Measurements from ENCODE around the gene AFP. TPM values are rescaled to one million over a fixed set of nuclear protein-coding genes. Genes with fewer than 3 reads are reported as not detected.

AFP gene
- polyA plus RNA-seq, 1 donor (not counting 4 experiments of a cell fraction or from before 2014, with no cell fraction given) = 1.8 TPM

DNA sequence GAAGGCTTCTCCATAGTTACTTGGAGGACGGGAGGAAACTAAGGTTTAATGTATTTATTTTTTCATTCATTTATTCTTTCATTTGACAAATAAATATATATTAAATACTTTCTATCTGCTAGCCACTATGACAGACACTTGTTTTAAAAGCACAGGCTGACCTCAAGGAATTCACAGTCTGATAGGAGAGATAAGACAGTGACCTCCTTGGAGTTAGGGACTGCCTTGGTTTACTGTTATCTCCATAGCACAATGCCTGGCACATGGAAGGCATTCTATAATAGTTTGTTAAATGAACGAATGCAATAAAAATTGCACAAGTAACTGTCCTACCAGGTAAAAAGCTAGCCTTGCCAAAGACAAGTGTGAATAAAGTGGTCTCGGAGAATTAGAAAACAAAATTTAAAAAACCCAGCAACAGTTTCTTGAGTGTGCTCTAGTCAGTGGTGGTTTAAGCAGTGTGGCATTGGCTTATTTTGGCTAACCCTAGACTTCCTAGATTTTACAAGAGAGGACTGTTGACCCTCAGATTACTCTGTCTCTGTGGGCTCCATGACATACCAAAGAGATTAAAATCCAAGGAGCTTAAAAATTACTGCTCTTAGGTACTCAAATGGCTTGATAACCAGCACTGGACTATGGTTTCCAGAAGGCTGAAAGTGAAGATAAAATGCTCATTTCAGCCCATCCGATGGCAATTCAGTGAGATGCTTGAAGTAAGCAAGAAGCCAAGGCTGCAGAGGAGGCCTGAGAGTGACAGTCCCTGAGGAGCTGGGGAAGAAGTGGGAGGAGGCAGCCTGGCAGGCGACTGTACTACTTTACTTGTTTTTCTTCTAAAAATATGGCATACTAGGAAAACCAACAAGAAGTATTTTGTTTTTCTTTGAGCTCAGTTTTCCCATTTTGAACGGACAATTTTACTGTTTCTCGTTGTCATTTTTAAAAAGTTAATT lies 9.6 kb downstream of the AFP start:
- Histone ChIP-seq H2AFZ (ENCODE audit: control insufficient read depth, low read length) (no peak overlapping the region), H3K27me3 (ENCODE audit: control insufficient read depth, extremely low read depth, insufficient read depth, low read length) (no peaks in the 10 kb centered on the region), H3K4me2 (ENCODE audit: control insufficient read depth, extremely low read depth, insufficient read depth, low read depth, low read length) (no peak overlapping the region), H3K4me1 (ENCODE audit: control insufficient read depth, extremely low read depth, insufficient read depth, low read length) (peaks cover 20% of the 10 kb centered on the region), H3K9ac (ENCODE audit: control insufficient read depth, extremely low read depth, insufficient read depth, low read length) (no peak overlapping the region), H3K36me3 (ENCODE audit: control insufficient read depth in 2 of 2, extremely low read depth in 1 of 2, insufficient read depth in 2 of 2, low read length in 2 of 2) (no peaks in the 10 kb centered on the region), H4K20me1 (ENCODE audit: control insufficient read depth, extremely low read depth, insufficient read depth, low read length) (no peaks in the 10 kb centered on the region), H3K9me3 (ENCODE audit: control insufficient read depth, low read depth, low read length) (no peaks in the 10 kb centered on the region), H3K79me2 (ENCODE audit: control insufficient read depth, insufficient read depth, low read length) (no peaks in the 10 kb centered on the region), H3K4me3 (ENCODE audit: control insufficient read depth in 2 of 3, extremely low read depth in 1 of 3, insufficient read depth in 2 of 3, low read depth in 1 of 3, low read length in 3 of 3) (no peak overlapping the region), H3K9me1 (ENCODE audit: control insufficient read depth, extremely low read depth, insufficient read depth, low read length) (no peaks in the 10 kb centered on the region), H3K27ac (ENCODE audit: control insufficient read depth, insufficient read depth, low read length) (no peak overlapping the region)
- dilution Hi-C loops (cut with MboI; ENCODE audit: extremely low pct_ligation_motif_present, low sequenced_read_pairs) = no loop called here
- TF ChIP-seq EZH2 (IDR thresholded peaks at IDR 0.05; ENCODE audit: low read length) = no peak
- TF ChIP-seq, protein P1, sequence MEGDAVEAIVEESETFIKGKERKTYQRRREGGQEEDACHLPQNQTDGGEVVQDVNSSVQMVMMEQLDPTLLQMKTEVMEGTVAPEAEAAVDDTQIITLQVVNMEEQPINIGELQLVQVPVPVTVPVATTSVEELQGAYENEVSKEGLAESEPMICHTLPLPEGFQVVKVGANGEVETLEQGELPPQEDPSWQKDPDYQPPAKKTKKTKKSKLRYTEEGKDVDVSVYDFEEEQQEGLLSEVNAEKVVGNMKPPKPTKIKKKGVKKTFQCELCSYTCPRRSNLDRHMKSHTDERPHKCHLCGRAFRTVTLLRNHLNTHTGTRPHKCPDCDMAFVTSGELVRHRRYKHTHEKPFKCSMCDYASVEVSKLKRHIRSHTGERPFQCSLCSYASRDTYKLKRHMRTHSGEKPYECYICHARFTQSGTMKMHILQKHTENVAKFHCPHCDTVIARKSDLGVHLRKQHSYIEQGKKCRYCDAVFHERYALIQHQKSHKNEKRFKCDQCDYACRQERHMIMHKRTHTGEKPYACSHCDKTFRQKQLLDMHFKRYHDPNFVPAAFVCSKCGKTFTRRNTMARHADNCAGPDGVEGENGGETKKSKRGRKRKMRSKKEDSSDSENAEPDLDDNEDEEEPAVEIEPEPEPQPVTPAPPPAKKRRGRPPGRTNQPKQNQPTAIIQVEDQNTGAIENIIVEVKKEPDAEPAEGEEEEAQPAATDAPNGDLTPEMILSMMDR (optimal IDR thresholded peaks at IDR 0.05 in 1 of 3, IDR thresholded peaks at IDR 0.05 in 1 of 3, conservative IDR thresholded peaks at IDR 0.05 in 1 of 3; ENCODE audit: extremely low read depth in 1 of 3, insufficient read depth in 2 of 3, low read length in 3 of 3) = no peak
- no peak for FAIRE-seq
- DNase-seq (ENCODE audit: low read depth, low spot score) = no peak

GRCh38 chr4:73446336-73446938 lies 10.4 kb downstream of the AFP start:
- dilution Hi-C loops (cut with MboI; ENCODE audit: extremely low pct_ligation_motif_present, low sequenced_read_pairs) = no loop called here

More at GRCh38 chr4:73446336-73446938, 10.4 kb downstream of the AFP start:
- Histone ChIP-seq H3K27ac (ENCODE audit: control insufficient read depth, insufficient read depth, low read length) (no peak overlapping the region), H3K79me2 (ENCODE audit: control insufficient read depth, insufficient read depth, low read length) (no peaks in the 10 kb centered on the region), H3K27me3 (ENCODE audit: control insufficient read depth, extremely low read depth, insufficient read depth, low read length) (no peaks in the 10 kb centered on the region), H3K36me3 (ENCODE audit: control insufficient read depth in 2 of 2, extremely low read depth in 1 of 2, insufficient read depth in 2 of 2, low read length in 2 of 2) (no peaks in the 10 kb centered on the region), H4K20me1 (ENCODE audit: control insufficient read depth, extremely low read depth, insufficient read depth, low read length) (no peaks in the 10 kb centered on the region), H3K9ac (ENCODE audit: control insufficient read depth, extremely low read depth, insufficient read depth, low read length) (no peak overlapping the region), H3K4me3 (ENCODE audit: control insufficient read depth in 2 of 3, extremely low read depth in 1 of 3, insufficient read depth in 2 of 3, low read depth in 1 of 3, low read length in 3 of 3) (no peak overlapping the region), H3K4me2 (ENCODE audit: control insufficient read depth, extremely low read depth, insufficient read depth, low read depth, low read length) (no peak overlapping the region), H3K9me1 (ENCODE audit: control insufficient read depth, extremely low read depth, insufficient read depth, low read length) (no peaks in the 10 kb centered on the region), H3K9me3 (ENCODE audit: control insufficient read depth, low read depth, low read length) (no peaks in the 10 kb centered on the region), H3K4me1 (ENCODE audit: control insufficient read depth, extremely low read depth, insufficient read depth, low read length) (peaks cover 27% of the 10 kb centered on the region), H2AFZ (ENCODE audit: control insufficient read depth, low read length) (no peak overlapping the region)
- DNase-seq (ENCODE audit: low read depth, low spot score) (peak; percentile 46), FAIRE-seq (peak; percentile 69)
- TF ChIP-seq, protein P1 (optimal IDR thresholded peaks at IDR 0.05 in 1 of 3, IDR thresholded peaks at IDR 0.05 in 1 of 3, conservative IDR thresholded peaks at IDR 0.05 in 1 of 3; ENCODE audit: extremely low read depth in 1 of 3, insufficient read depth in 2 of 3, low read length in 3 of 3) = peak in 2 of 3 experiments; percentile 67 to 84
- no peak for TF ChIP-seq EZH2 (IDR thresholded peaks at IDR 0.05; ENCODE audit: low read length)

Data from keratinocyte (primary cell).